IPS-20b (cell line): ENCODE measurements around the gene ZKSCAN5.

ENCODE experiments used
- H3K27ac ChIP-seq: one replicate; pipeline ENCODE4 v1.5.1; 2013; ENCODE audit warnings: low read length
- H3K27me3 ChIP-seq: 2 replicates; pipeline ENCODE4 v1.6.1; 2013; ENCODE audit warnings: mild to moderate bottlenecking, low read length, inconsistent platforms; ENCODE audit not compliant: insufficient read depth
- H3K36me3 ChIP-seq: 2 replicates; pipeline ENCODE4 v1.6.1; 2013; ENCODE audit warnings: low read depth, mild to moderate bottlenecking, inconsistent platforms, low read length, moderate library complexity; ENCODE audit not compliant: insufficient read depth
- H3K4me1 ChIP-seq: 2 replicates; pipeline ENCODE4 v1.6.1; 2013; ENCODE audit warnings: mild to moderate bottlenecking, control low read depth, inconsistent platforms, low read length, moderate library complexity; ENCODE audit not compliant: insufficient read depth
- H3K4me3 ChIP-seq: 2 replicates; pipeline ENCODE4 v1.5.1; 2013; ENCODE audit warnings: mild to moderate bottlenecking, low read length, inconsistent platforms
- H3K9ac ChIP-seq: 2 replicates; pipeline ENCODE4 v1.6.1; 2013; ENCODE audit warnings: low read depth, mild to moderate bottlenecking, inconsistent platforms, low read length, moderate library complexity
- H3K9me3 ChIP-seq: 2 replicates; pipeline ENCODE4 v1.6.1; 2013; ENCODE audit warnings: mild to moderate bottlenecking, low read depth, low read length, inconsistent platforms; ENCODE audit not compliant: insufficient read depth

The ZKSCAN5 gene

GRCh38 chr7:99504603-99505323 is at the start of gene ZKSCAN5:
TSS of gene ZKSCAN5 (plus strand) at chr7:99504662. CDS start at chr7:99506045, 1,383 bp downstream.
- Histone ChIP-seq H3K27ac (peak within 1 kb of the TSS; percentile 75), H3K27me3 (no peaks in the 10 kb centered on the region), H3K9ac (peak within 1 kb of the TSS; percentile 81; the same call in 1 of the 2 replicates), H3K4me3 (peak within 1 kb of the TSS; percentile 98), H3K4me1 (no peaks in the 10 kb centered on the region; the same call in 1 of the 2 replicates), H3K36me3 (peaks cover 3% of the 10 kb centered on the region; the same call in 1 of the 2 replicates), H3K9me3 (no peaks in the 10 kb centered on the region)

GRCh38 chr7:99455874-99456273 is 48.6 kb upstream of the ZKSCAN5 start:
- Histone ChIP-seq H3K9me3 (no peaks in the 10 kb centered on the region), H3K27me3 (no peaks in the 10 kb centered on the region), H3K36me3 (peaks cover 99% of the 10 kb centered on the region), H3K27ac (no peak overlapping the region), H3K9ac (no peak overlapping the region), H3K4me3 (no peak overlapping the region), H3K4me1 (no peaks in the 10 kb centered on the region; the same call in 1 of the 2 replicates)

GRCh38 chr7:99456288-99456687 is 48.2 kb upstream of the ZKSCAN5 start:
- no peaks in the 10 kb centered on the region for H3K27me3 ChIP-seq
- no peaks in the 10 kb centered on the region; the same call in 1 of the 2 replicates for H3K4me1 ChIP-seq
- no peak overlapping the region for H3K27ac ChIP-seq
- H3K4me3 ChIP-seq = no peak overlapping the region
- H3K9ac ChIP-seq = no peak overlapping the region
- H3K9me3 ChIP-seq = no peaks in the 10 kb centered on the region
- peaks cover 98% of the 10 kb centered on the region for H3K36me3 ChIP-seq

DNA sequence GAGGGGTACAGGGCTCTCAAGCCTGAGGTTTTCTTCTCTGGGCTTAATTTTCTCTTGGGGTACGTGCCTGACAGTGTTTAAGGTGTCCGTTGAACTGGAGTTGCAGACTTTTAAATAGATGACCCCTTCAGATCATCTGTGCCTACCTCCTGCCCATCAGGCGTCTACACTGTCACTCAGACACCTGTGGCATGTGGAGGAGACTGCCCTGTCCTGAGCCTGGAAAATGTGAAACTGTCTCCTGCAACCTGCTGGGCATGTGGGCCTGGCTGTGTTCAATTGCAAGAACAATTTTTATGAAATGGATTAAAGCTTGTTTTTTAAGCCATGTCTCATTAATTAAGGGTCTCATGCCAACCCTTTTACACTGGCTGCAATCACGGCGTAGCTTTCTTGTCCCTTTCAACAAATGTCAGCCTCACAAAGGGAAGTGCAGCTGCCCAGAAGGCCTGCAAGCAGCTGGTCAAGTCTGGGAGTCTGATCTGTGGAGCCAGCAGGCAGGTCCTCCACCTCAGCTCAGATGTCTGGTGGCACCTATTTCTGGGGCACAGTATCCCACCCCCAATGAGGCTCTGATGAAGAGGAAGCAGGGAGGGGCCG is 47.3 kb upstream of the ZKSCAN5 start:
- no peak overlapping the region for H3K9ac ChIP-seq
- no peaks in the 10 kb centered on the region for H3K9me3 ChIP-seq
- H3K27me3 ChIP-seq = no peaks in the 10 kb centered on the region
- peaks cover 93% of the 10 kb centered on the region for H3K36me3 ChIP-seq
- H3K27ac ChIP-seq = no peak overlapping the region
- H3K4me3 ChIP-seq = no peak overlapping the region
- no peaks in the 10 kb centered on the region; the same call in 1 of the 2 replicates for H3K4me1 ChIP-seq

GRCh38 chr7:99457650-99458493 is 46.6 kb upstream of the ZKSCAN5 start:
- H3K9ac ChIP-seq = no peak overlapping the region
- no peak overlapping the region for H3K4me3 ChIP-seq
- H3K4me1 ChIP-seq = no peaks in the 10 kb centered on the region; the same call in 1 of the 2 replicates
- no peaks in the 10 kb centered on the region for H3K27me3 ChIP-seq
- H3K36me3 ChIP-seq = peaks cover 90% of the 10 kb centered on the region
- H3K27ac ChIP-seq = no peak overlapping the region
- H3K9me3 ChIP-seq = no peaks in the 10 kb centered on the region

DNA sequence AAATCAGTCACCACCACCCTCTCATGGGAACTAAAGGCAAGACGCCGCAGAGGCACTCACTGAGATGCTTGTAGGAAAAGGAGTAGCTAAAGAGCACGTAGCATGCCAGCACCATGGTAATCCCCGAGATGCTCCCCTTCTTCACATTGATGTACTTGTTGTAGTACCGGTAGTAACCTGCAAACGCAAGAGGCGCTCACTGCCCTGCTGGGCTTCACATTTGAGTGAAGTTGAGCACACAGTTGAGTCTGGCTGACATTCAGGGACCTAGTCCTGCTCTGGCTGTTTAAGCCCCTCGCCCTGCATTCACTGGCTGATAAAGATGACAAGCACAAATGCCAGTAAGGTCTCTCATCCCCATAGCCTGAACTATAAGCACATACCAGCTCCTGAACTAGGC is 45.4 kb upstream of the ZKSCAN5 start:
- no peaks in the 10 kb centered on the region; the same call in 1 of the 2 replicates for H3K4me1 ChIP-seq
- H3K27ac ChIP-seq = no peak overlapping the region
- H3K4me3 ChIP-seq = no peak overlapping the region
- no peaks in the 10 kb centered on the region for H3K27me3 ChIP-seq
- no peaks in the 10 kb centered on the region for H3K9me3 ChIP-seq
- no peak overlapping the region for H3K9ac ChIP-seq
- H3K36me3 ChIP-seq = peaks cover 89% of the 10 kb centered on the region

DNA sequence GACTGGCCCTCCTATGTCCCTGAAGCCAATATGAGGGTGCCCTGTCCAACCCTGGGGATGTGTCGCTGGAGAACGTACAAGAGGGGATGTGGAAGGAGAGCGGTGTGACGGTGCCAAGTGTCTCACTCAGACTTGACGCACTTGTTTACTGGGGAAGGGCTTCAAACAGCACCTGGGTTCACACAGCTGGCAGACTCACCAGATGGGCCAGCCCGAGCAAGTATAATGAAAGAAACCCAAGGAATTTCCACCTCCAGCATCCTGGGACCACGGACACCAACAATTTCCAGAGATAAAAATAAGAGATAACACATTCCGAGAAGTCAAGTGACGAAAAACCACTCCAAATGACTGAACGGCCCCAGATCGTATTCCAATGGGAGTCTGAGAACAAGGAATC is 43.8 kb upstream of the ZKSCAN5 start:
- no peaks in the 10 kb centered on the region for H3K9me3 ChIP-seq
- peaks cover 75% of the 10 kb centered on the region for H3K36me3 ChIP-seq
- no peak overlapping the region for H3K27ac ChIP-seq
- H3K27me3 ChIP-seq = no peaks in the 10 kb centered on the region
- no peak overlapping the region for H3K9ac ChIP-seq
- H3K4me3 ChIP-seq = no peak overlapping the region
- no peaks in the 10 kb centered on the region; the same call in none of the 2 replicates for H3K4me1 ChIP-seq

- Histone ChIP-seq H3K27me3 (no peaks in the 10 kb centered on the region), H3K9ac (no peak overlapping the region), H3K4me1 (no peaks in the 10 kb centered on the region; the same call in none of the 2 replicates), H3K4me3 (no peak overlapping the region), H3K27ac (no peak overlapping the region), H3K9me3 (no peaks in the 10 kb centered on the region), H3K36me3 (peaks cover 69% of the 10 kb centered on the region)
Observed at GRCh38 chr7:99461221-99461620, 43.2 kb upstream of the ZKSCAN5 start.

DNA sequence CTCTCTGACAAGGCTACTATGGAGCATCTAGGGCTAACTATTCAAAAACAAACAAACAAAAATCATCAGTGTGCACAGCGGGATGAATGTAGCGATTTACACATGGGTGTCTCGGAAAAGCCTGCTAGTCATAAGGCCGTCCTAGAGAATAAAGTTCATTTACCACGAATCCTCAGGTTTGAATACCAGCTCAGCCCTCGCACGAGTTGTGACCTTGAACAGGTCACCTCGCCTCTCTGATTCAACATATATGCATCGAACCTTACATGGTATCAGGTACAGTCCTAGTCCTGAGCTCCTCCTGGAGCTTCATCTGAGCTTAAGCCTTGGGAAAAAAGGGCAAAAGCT is 39.1 kb upstream of the ZKSCAN5 start:
- H3K9ac ChIP-seq = peak overlapping the region; percentile 91
- no peaks in the 10 kb centered on the region for H3K27me3 ChIP-seq

GRCh38 chr7:99468336-99468918 is 36.0 kb upstream of the ZKSCAN5 start:
- Histone ChIP-seq H3K36me3 (peaks cover 6% of the 10 kb centered on the region), H3K4me1 (no peaks in the 10 kb centered on the region; the same call in 1 of the 2 replicates), H3K4me3 (no peak overlapping the region), H3K9me3 (no peaks in the 10 kb centered on the region), H3K27ac (no peak overlapping the region), H3K27me3 (no peaks in the 10 kb centered on the region), H3K9ac (no peak overlapping the region)

More for the DNA sequence above, 39.1 kb upstream of the ZKSCAN5 start:
- Histone ChIP-seq H3K27ac (peak overlapping the region; percentile 89), H3K4me3 (peak overlapping the region; percentile 78), H3K4me1 (no peaks in the 10 kb centered on the region; the same call in 1 of the 2 replicates), H3K9me3 (no peaks in the 10 kb centered on the region), H3K36me3 (peaks cover 27% of the 10 kb centered on the region)

GRCh38 chr7:99469381-99470065 is 34.9 kb upstream of the ZKSCAN5 start:
- Histone ChIP-seq H3K4me1 (no peaks in the 10 kb centered on the region; the same call in 1 of the 2 replicates), H3K36me3 (no peaks in the 10 kb centered on the region), H3K9me3 (no peaks in the 10 kb centered on the region), H3K27me3 (no peaks in the 10 kb centered on the region), H3K4me3 (peak overlapping the region; percentile 17; the same call in 1 of the 2 replicates), H3K27ac (no peak overlapping the region), H3K9ac (no peak overlapping the region)
